HG03354 (cell line): ENCODE data around the gene THRSP.
"Not testable (repeated sequence)": the region's sequence is repeated elsewhere in the genome, so short reads cannot be mapped to it uniquely, and the experiment has no call there.

ENCODE experiments used
- ATAC-seq: cut with Tn5 transposase; IDR thresholded peaks from one replicate; pipeline ENCODE4 v1.9.1; 2021; ENCODE audit warnings: mild to moderate bottlenecking; ENCODE audit not compliant: unreplicated experiment, poor library complexity, severe bottlenecking

The THRSP gene

GRCh38 chr11:78061088-78061920, 2.4 kb upstream of the THRSP start:
- no peak for ATAC-seq

DNA sequence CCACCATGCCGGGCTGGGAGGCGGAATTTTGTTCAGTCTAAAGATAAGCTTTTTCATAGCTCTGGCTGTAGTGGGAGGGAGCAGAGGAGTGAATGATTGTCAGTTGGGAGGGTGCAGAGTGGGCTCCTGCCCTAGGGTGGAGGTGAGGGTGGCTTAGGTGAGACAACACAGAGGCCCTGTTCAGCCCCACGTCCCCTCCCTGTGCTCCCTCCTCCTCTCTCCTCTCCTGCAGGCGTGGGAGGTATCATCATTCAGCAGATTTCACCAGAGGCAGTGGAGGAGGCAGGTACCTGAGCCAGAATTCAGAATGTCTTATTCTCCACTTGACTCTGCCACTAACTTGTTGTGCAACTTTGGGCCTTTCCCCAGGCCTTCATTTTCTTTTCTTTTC, 1.7 kb upstream of the THRSP start:
- ATAC-seq, result no peak

DNA sequence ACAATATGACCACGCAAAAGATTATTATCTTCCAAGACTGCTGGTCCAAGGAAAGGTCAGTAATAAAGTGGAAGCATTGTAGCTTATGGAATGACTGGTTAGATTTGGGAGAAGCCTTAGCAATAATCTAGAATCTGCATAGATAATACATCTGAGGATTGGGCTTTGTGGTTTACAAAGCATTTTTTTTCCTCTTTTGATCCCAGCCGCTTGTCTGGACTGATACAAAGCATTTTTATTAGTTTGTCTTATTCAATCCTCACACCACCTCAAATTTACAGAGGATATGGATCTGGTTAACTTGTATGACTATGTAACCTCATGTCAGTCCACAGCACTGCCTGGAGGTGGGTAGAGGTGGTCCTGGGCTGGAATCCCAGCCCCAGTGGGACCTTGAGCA, 990 bp upstream of the THRSP start:
- no peak for ATAC-seq

DNA sequence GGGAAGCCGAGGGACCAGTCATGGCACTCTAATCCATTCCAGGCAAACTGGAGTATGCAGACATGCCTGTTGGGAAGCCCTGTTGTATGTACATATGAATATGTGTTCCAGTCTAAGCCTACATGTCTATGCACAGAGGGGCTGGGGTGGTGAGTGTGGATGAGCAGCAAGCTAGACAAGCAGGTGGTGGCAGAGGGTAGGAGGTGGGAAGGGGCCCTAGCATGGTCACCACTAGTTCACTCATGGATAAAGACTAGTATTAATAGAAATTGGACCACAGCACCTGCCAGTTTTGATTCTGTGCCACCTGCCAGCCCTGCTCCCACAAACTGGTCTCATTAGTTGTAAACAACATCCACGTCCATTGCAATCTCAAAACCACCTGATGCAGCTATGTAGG, 1.5 kb downstream of the THRSP start:
- ATAC-seq, result no peak

DNA sequence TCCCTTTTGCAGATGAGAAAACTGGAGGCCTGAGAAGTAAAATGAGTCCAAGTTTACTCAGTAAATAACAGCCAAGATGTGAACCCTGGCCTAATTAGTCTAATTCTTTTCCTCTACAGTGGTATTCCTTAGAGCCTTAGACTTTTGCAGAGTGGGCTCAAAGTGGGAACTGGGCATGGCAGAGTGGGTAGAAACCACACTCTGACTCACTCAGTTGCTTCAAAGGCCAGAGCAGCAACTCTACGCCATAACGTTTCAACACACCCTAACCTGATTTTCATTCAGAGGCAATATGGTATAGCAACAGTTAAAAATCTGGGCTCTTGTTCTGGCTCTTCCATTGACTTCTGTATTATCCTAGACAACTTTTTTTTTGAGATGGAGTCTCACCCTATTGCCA, 2.8 kb downstream of the THRSP start:
- no peak for ATAC-seq

- no peak for ATAC-seq
These were observed 4.0 kb downstream of the THRSP start for GRCh38 chr11:78067704-78068103.

GRCh38 chr11:78069465-78069864, 5.8 kb downstream of the THRSP start:
- no peak for ATAC-seq

- no peak for ATAC-seq
These were observed 7.0 kb downstream of the THRSP start for GRCh38 chr11:78070621-78071020.

DNA sequence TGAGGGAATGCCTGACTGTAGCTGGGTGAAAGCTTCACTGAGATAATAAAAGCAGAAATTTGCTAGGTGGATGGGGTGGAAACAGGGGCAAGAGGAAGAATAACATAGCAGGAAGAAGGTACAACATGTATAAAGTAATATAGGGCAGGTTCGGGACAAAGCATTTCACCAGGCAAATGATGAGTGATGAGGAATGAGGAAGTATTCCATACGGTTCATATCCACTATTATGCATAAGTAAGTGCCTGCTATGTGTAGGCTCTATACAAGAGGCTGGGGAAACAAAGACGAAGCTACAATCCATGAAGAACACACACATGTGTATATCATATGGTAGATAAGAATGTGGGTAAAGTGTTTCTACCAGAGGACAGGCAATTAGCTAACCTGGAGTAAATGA, 8.1 kb downstream of the THRSP start:
- ATAC-seq, result no peak

DNA sequence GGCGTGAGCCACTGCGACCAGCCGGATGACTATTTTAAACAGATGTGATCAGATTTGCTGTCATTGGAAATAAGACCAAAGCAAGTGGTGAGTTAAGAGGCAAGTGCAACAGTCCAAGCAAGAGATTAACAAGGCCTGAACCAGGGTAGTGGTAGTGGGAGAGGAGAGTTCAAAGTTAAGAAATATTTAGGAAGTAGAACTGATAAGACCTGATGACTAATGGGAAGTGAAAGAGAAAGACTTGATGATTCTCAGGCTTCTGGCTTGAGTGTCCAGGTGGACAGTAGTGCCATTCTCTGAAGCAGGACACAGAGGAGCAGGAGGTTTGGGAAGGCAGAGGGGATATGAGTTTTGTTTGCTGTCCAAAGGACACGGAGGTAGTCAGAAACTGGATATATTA, 8.8 kb downstream of the THRSP start:
- no peak for ATAC-seq

DNA sequence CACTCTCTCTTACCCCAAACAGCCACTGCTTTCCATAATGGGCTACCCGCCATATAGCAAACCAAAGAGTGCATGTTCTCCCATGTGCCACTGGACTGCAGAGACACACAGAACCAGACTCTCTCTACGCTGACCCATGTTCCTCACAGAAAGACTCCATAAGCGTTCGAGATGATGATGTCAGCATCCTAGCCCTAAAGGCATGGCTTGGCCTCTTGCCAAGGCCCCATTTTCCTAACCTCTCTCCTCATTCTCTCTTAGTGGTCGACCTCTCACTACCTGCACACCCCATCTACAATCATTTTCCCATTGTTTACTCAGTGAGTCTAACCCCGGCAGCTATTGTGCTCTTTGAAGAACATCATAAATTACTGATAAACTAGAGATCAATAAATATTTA, 11.1 kb downstream of the THRSP start:
- no peak for ATAC-seq

- no peak for ATAC-seq
These were observed 13.2 kb downstream of the THRSP start for GRCh38 chr11:78076733-78077403.

DNA sequence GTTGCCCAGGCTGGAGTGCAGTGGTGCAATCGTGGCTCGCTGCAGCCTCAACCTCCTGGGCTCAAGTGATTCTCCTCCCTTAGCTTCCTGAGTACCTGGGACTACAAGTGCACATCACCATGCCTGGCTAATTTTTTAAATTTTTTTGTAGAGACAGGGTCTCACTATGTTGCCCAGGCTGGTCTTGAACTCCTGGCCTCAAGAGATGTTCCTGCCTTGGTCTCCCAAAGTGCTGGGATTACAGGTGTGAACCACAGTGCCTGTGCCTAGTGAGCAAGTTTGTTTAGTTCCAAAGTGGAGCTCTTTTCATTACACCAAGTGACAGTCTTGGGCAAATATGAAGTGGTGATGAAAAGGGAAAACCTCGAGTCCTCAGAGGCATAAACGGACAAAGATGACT, 13.9 kb downstream of the THRSP start:
- not testable (repeated sequence) for ATAC-seq

DNA sequence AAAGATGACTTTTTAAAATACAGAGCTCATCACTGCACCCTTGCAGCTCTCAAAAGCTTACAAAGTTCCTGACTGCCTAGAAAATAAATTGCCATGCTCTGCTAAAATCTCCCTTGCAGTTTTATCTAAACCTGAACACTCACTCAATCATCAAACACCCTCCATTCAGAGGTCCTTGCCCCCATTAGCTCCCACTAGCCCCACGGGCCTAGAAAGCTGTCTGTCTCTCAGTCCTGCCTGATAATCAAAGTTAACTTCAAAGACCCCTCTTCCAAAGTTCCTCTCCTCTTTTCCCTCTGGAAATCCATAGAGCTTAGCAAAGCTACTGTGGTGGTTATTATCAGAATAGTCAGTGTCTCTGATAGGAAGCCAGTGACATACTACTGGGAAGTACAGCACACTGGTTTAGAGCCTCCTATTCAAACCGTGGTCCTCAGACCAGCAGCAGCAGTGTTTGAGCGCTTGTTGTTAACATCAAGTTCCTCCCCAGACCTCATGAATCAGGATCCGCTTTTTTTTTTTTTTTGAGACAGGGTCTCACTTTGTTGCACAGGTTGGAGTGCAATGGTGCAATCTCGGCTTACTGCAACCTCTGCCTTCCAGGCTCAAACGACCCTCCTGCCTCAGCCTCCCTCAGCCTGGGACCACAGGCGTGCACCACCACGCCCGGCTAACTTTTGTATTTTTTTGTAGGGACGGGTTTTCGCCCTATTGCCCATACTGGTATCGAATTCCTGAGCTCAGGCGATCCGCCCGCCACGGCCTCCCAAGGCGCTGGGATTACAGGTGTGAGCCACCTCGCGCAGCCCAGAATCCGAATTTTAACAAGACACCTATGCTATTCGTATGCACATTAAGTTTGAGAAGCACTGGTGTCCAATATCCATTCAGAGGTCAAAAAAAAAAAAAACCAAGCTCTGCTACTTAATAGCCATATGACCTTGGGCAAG, 14.8 kb downstream of the THRSP start:
- no peak for ATAC-seq

- ATAC-seq, result peak; percentile 78
These were observed 15.8 kb downstream of the THRSP start, which contains the start of gene NDUFC2 for GRCh38 chr11:78079232-78080083. Gene NDUFC2, minus strand, starts transcription at chr11:78079862. Its CDS starts 118 bp downstream, at chr11:78079744.

DNA sequence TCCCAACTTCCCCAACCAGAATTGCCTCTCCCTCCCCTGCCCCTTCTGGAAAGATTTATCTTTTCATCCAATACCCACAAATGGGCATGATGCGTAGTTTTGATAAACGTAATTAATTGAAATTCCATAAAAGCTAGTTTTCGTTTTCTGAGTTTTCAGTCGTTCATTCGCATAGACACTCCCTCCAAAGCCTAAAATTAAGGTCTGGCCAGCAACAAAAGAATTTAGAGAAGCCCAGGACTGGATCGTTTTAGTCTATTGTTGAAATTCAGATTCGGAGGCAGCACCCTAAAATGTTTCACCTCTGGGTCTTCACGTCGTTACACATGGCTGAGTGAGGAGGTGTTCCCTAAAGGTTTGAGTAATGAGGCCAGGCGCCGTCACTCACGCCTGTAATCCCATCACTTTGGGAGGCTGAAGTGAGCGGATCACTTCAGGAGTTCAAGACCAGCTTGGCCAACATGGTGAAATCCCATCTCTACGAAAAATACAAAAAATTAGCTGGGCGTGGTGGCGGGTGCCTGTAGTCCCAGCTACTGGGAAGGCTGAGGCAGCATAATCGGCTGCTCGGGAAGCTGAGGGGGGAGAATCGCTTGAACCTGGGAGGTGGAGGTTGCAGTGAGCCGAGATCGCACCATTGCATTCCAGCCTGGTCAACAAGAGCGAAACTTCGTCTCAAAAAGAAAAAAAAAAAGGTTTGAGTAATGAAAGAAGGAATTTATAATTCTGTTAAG, 16.6 kb downstream of the THRSP start:
- ATAC-seq, result no peak

GRCh38 chr11:78080818-78081495, 17.3 kb downstream of the THRSP start:
- ATAC-seq, result no peak

- no peak for ATAC-seq
These were observed 17.9 kb downstream of the THRSP start for GRCh38 chr11:78081583-78081982.
